NCI-H524 (cell line): ENCODE data around the gene FGFR3.

Experiments
- DNase-seq, 2 experiments: peaks; one replicate each; lab custom pipeline; 2025; lab: John Stamatoyannopoulos, UW

Gene FGFR3

GRCh38 chr4:1792832-1793495 lies at the start of gene FGFR3:
TSS of gene FGFR3 (plus strand) at chr4:1793293. CDS start at chr4:1793935, 642 bp downstream.
- DNase-seq = peak in 1 of 2 experiments; percentile 40

GRCh38 chr4:1743551-1743950 lies 49.5 kb upstream of the FGFR3 start:
- DNase-seq = no peak

- DNase-seq = no peak
Measured at GRCh38 chr4:1743975-1744374, 49.1 kb upstream of the FGFR3 start.

- DNase-seq = no peak
Measured at GRCh38 chr4:1744552-1744951, 48.5 kb upstream of the FGFR3 start.

GRCh38 chr4:1745165-1745564 lies 47.9 kb upstream of the FGFR3 start:
- no peak for DNase-seq

- DNase-seq = no peak
Measured at GRCh38 chr4:1745697-1746096, 47.4 kb upstream of the FGFR3 start.

GRCh38 chr4:1746265-1746691 lies 46.8 kb upstream of the FGFR3 start:
- DNase-seq = peak; percentile 63 to 86

- no peak for DNase-seq
Measured at GRCh38 chr4:1746919-1747602, 46.0 kb upstream of the FGFR3 start.

GRCh38 chr4:1747603-1747967 lies 45.5 kb upstream of the FGFR3 start:
- no peak for DNase-seq

- DNase-seq = peak; percentile 69 to 83
Measured at GRCh38 chr4:1748465-1748995, 44.6 kb upstream of the FGFR3 start.

GRCh38 chr4:1749370-1749769 lies 43.7 kb upstream of the FGFR3 start:
- DNase-seq = no peak

GRCh38 chr4:1749826-1750225 lies 43.3 kb upstream of the FGFR3 start:
- no peak for DNase-seq

GRCh38 chr4:1750381-1751154 lies 42.5 kb upstream of the FGFR3 start:
- DNase-seq = no peak

- DNase-seq = no peak
Measured at GRCh38 chr4:1751155-1751918, 41.8 kb upstream of the FGFR3 start.

- DNase-seq = no peak
Measured at GRCh38 chr4:1751919-1752283, 41.2 kb upstream of the FGFR3 start.

GRCh38 chr4:1752284-1753041 lies 40.6 kb upstream of the FGFR3 start:
- DNase-seq = no peak

- DNase-seq = no peak
Measured at GRCh38 chr4:1753294-1753696, 39.8 kb upstream of the FGFR3 start.

GRCh38 chr4:1753697-1754311 lies 39.3 kb upstream of the FGFR3 start:
- DNase-seq = no peak

GRCh38 chr4:1754336-1754735 lies 38.8 kb upstream of the FGFR3 start:
- DNase-seq = peak in 1 of 2 experiments; percentile 65

GRCh38 chr4:1755297-1755696 lies 37.8 kb upstream of the FGFR3 start:
- DNase-seq = no peak

- DNase-seq = no peak
Measured at GRCh38 chr4:1756079-1756478, 37.0 kb upstream of the FGFR3 start.
